AG04449 (cell line): ENCODE data around the gene TRAM2.

ENCODE experiments used
- CTCF ChIA-PET: fragments of 350-600 bp; formaldehyde crosslinking; extraction: SDS; loops from one replicate; lab custom pipeline; 2021; ENCODE audit warnings: antibody characterized with exemption; lab: Yijun Ruan, JAX
- POLR2A ChIA-PET: fragments of 400-600, 350-600 bp; formaldehyde crosslinking; extraction: SDS; loops from one replicate; lab custom pipeline; 2020; ENCODE audit warnings: antibody characterized with exemption, inconsistent platforms; lab: Yijun Ruan, JAX
- DNase-seq: peaks from one replicate; pipeline ENCODE4 v3.0.0-alpha.2; 2010; ENCODE audit warnings: low read depth, low spot score
- H3K4me3 ChIP-seq: 2 replicates; pipeline ENCODE4 v1.5.1; 2011; ENCODE audit warnings: low read depth, mild to moderate bottlenecking, control low read depth, low read length
- CTCF ChIP-seq: IDR thresholded peaks from one replicate; pipeline ENCODE4 v1.5.1; 2011; ENCODE audit warnings: mild to moderate bottlenecking, moderate library complexity, low read length, control low read depth, inconsistent platforms; ENCODE audit not compliant: insufficient read depth; ENCODE audit errors: missing control alignments

Gene TRAM2

GRCh38 chr6:52582446-52582845, 5.6 kb upstream of the TRAM2 start:
- POLR2A ChIA-PET, result interaction anchor here (2.5 kb wide), 1 partner anchor 13 kb away, joined by 8 read pairs; no protein-coding TSS in a partner anchor
- no peak for TF ChIP-seq CTCF
- no peak for DNase-seq
- CTCF ChIA-PET, result interaction anchor here (1.1 kb wide), 1 partner anchor 166 kb away, joined by 4 read pairs; no protein-coding TSS in a partner anchor
- no peak overlapping the region for H3K4me3 ChIP-seq

- CTCF ChIA-PET, result interaction anchor here (0.7 to 2.4 kb wide), 3 partner anchors 17 to 81 kb away, joined by 3 to 10 read pairs (median 3); no protein-coding TSS in a partner anchor
- POLR2A ChIA-PET, result interaction anchor here (2.5 kb wide), 1 partner anchor 14 kb away, joined by 8 read pairs; no protein-coding TSS in a partner anchor
- H3K4me3 ChIP-seq, result no peak overlapping the region
- DNase-seq, result no peak
- no peak for TF ChIP-seq CTCF
These were observed 4.0 kb upstream of the TRAM2 start for GRCh38 chr6:52580905-52581304.

GRCh38 chr6:52579006-52579660, 2.3 kb upstream of the TRAM2 start:
- ChIA-PET POLR2A (interaction anchor here (0.6 kb wide), 1 partner anchor 10 kb away, joined by 3 read pairs; no protein-coding TSS in a partner anchor), CTCF (interaction anchor here (1.4 to 3.0 kb wide), 7 partner anchors 10 to 164 kb away, joined by 3 to 13 read pairs (median 5); no protein-coding TSS in a partner anchor)
- no peak for DNase-seq
- no peak overlapping the region for H3K4me3 ChIP-seq
- no peak for TF ChIP-seq CTCF

GRCh38 chr6:52577778-52578463, 1.1 kb upstream of the TRAM2 start:
- DNase-seq, result no peak
- no peak for TF ChIP-seq CTCF
- peak overlapping the region; percentile 66 for H3K4me3 ChIP-seq
- ChIA-PET CTCF (interaction anchor here (0.9 to 6.5 kb wide), 11 partner anchors 8 to 165 kb away, joined by 3 to 60 read pairs (median 13); no protein-coding TSS in a partner anchor), POLR2A (interaction anchor here (1.7 to 3.3 kb wide), 2 partner anchors 11 to 18 kb away, joined by 12 to 36 read pairs; no protein-coding TSS in a partner anchor)

GRCh38 chr6:52576392-52577021, 353 bp downstream of the TRAM2 start:
- CTCF ChIA-PET, result interaction anchor here (1.0 to 6.5 kb wide), 30 partner anchors 9 to 160 kb away, joined by 3 to 60 read pairs (median 5); no protein-coding TSS in a partner anchor
- no peak for DNase-seq
- TF ChIP-seq CTCF, result peak; percentile 72
- peak overlapping the region; percentile 95 for H3K4me3 ChIP-seq
- POLR2A ChIA-PET, result interaction anchor here (0.8 to 3.3 kb wide), 15 partner anchors 10 to 156 kb away, joined by 3 to 36 read pairs (median 5); partner anchors contain the start of gene EFHC1
